ENCODE measurements around the gene EGR4. TPM values are rescaled to one million over a fixed set of nuclear protein-coding genes. Genes with fewer than 3 reads are reported as not detected.

EGR4 gene
- total and polyA plus RNA-seq, 2 of the 4 experiments (the other 2 are of a cell fraction): not detected

DNA sequence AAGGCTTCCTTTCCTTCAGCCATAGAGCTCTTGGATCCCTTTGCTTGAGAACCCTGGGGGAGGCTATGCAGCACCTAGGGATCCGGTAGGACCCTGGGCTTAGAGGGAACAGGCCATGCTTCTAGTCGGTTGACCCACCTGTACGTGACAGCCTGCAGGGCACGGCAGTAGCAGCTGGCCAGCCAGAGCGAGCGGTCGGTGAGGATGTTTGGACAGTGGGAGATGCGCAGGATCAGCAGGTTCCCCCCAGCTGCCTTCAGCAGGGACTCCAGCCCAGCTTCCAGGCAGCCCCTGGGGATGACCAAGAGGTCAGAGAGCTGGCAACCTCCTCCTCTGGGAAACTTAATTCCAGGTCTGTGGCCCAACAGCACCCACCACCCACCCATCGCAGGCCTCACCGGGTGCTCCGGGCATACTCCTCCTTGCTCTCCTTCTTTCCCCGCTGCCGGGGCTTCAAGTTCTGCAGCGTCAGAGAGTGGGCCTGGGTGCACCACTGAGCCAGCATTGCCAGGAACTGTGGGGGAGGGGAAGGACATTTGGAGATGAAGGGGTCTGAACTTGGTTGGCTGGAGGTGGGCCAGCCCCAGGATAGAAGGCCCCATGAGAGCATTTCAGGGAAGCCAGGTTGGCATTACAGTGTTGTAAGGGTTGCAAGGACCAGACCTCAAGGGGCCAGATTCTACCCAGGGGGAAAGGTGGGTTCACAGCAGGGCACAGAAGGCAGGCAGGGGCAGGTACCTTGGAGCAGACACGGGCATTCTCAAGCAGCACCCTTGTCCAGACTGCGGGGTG, 29.6 kb downstream of the EGR4 start:
- H3K4ac ChIP-seq (ENCODE audit: low read depth, low read length): no peak overlapping the region
- H3K9ac ChIP-seq (ENCODE audit: low read depth, low read length): no peak overlapping the region
- H4K91ac ChIP-seq (ENCODE audit: insufficient read depth, low read depth, low read length): no peak overlapping the region
- POLR2A ChIA-PET (ENCODE audit: unreplicated experiment): no interaction called here
- H3K4me3 ChIP-seq (ENCODE audit: insufficient read depth, low read depth, low read length): no peak overlapping the region
- CTCF ChIA-PET: interaction anchor here (0.6 kb wide), 1 partner anchor 25 kb away, joined by 3 read pairs; no protein-coding TSS in a partner anchor
- no peak for ATAC-seq (ENCODE audit: low read depth)
- no peak overlapping the region for H2AK9ac ChIP-seq (replicated peaks; ENCODE audit: low read depth, low read length, poor library complexity)
- H2BK15ac ChIP-seq (ENCODE audit: low read depth, low read length): no peak overlapping the region
- no peak overlapping the region for H3K18ac ChIP-seq (ENCODE audit: low read depth, low read length)
- no peak overlapping the region for H4K8ac ChIP-seq (ENCODE audit: low read depth in 2 of 2, low read length in 2 of 2)
- no peak overlapping the region for H2BK20ac ChIP-seq (ENCODE audit: low read depth, low read length)
- H2BK120ac ChIP-seq (ENCODE audit: low read depth, low read length): no peak overlapping the region
- no peak overlapping the region for H4K5ac ChIP-seq (ENCODE audit: low read depth, low read length)
- peaks cover 4% of the 10 kb centered on the region for H3K36me3 ChIP-seq (ENCODE audit: control insufficient read depth, insufficient read depth, low read length)
- no peak overlapping the region for H3K27ac ChIP-seq (ENCODE audit: insufficient read depth, low read length)
- H3K9me3 ChIP-seq (ENCODE audit: control insufficient read depth, insufficient read depth, low read length): no peaks in the 10 kb centered on the region
- in situ Hi-C loops (cut with MboI; ENCODE audit: low sequenced_read_pairs) (no loop called here), dilution Hi-C loops (cut with HindIII; ENCODE audit: low sequenced_read_pairs, unreplicated experiment) (no loop called here), intact Hi-C loops (cut with micrococcal nuclease) (loop anchor here (5.0 kb wide), 1 partner anchor 101 kb away; no protein-coding TSS in a partner anchor)
- H3K4me1 ChIP-seq (ENCODE audit: control insufficient read depth, insufficient read depth, low read length): no peaks in the 10 kb centered on the region
- DNase-seq: no peak
- H3K27me3 ChIP-seq (ENCODE audit: control insufficient read depth, insufficient read depth, low read length): peaks cover 7% of the 10 kb centered on the region; the same call in 1 of the 2 replicates
- no peak overlapping the region for H3K14ac ChIP-seq (replicated peaks; ENCODE audit: low read depth, low read length)
- no peak overlapping the region for H3K4me2 ChIP-seq (ENCODE audit: low read depth, low read length)
- no TSS peak for BruUV-seq (replicated peaks)
- H3K23ac ChIP-seq (ENCODE audit: low read depth, low read length): no peak overlapping the region
- no peak overlapping the region for H2BK5ac ChIP-seq (ENCODE audit: low read depth, low read length, poor library complexity, severe bottlenecking)
- no peak overlapping the region for H2AK5ac ChIP-seq (ENCODE audit: low read depth, low read length)
- WGBS, 2 experiments (ENCODE audit: extremely low coverage in 2 of 2, insufficient read length in 1 of 2): 100% methylated on average over 1 of the region's 16 CpGs; no CpG with 5 or more reads in 1 of the 2 experiments
- peaks cover 6% of the 10 kb centered on the region; the same call in 1 of the 2 replicates for H3K9me1 ChIP-seq (ENCODE audit: insufficient read depth, low read length)
- H2AFZ ChIP-seq (replicated peaks; ENCODE audit: low read length, poor library complexity): no peak overlapping the region
- peaks cover 10% of the 10 kb centered on the region; the same call in 1 of the 2 replicates for H4K20me1 ChIP-seq (ENCODE audit: insufficient read depth, low read length)
- no peaks in the 10 kb centered on the region for H3K79me1 ChIP-seq (ENCODE audit: low read depth in 1 of 2, low read length in 2 of 2)
- H3K56ac ChIP-seq (ENCODE audit: extremely low read depth, insufficient read depth, low read length): no peak overlapping the region
- TF ChIP-seq MAZ (IDR thresholded peaks at IDR 0.05; ENCODE audit: borderline replicate concordance, low read depth, low read length) (no peak), ELK1 (IDR thresholded peaks at IDR 0.05; ENCODE audit: borderline replicate concordance, low read depth, low read length) (no peak), CEBPB (IDR thresholded peaks at IDR 0.05; ENCODE audit: low read depth, low read length) (no peak), POLR2A (IDR thresholded peaks at IDR 0.05; ENCODE audit: low read depth, low read length) (no peak), MAFK (IDR thresholded peaks at IDR 0.05; ENCODE audit: low read depth, low read length) (no peak), RAD21 (IDR thresholded peaks at IDR 0.05; ENCODE audit: low read length) (no peak), MXI1 (IDR thresholded peaks at IDR 0.05; ENCODE audit: borderline replicate concordance, low read depth, low read length) (no peak), FOS (IDR thresholded peaks at IDR 0.05; ENCODE audit: low read depth, low read length) (no peak), BHLHE40 (IDR thresholded peaks at IDR 0.05; ENCODE audit: low read depth, low read length) (no peak), SMC3 (IDR thresholded peaks at IDR 0.05; ENCODE audit: low read depth, low read length) (no peak), RCOR1 (IDR thresholded peaks at IDR 0.05; ENCODE audit: insufficient replicate concordance, low read length) (no peak), RFX5 (IDR thresholded peaks at IDR 0.05; ENCODE audit: low read depth, low read length) (no peak), NFE2L2 (IDR thresholded peaks at IDR 0.05; ENCODE audit: low read depth, low read length) (no peak), CHD1 (IDR thresholded peaks at IDR 0.05; ENCODE audit: low read depth, low read length) (no peak)
- TF ChIP-seq, protein P1, sequence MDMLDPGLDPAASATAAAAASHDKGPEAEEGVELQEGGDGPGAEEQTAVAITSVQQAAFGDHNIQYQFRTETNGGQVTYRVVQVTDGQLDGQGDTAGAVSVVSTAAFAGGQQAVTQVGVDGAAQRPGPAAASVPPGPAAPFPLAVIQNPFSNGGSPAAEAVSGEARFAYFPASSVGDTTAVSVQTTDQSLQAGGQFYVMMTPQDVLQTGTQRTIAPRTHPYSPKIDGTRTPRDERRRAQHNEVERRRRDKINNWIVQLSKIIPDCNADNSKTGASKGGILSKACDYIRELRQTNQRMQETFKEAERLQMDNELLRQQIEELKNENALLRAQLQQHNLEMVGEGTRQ (IDR thresholded peaks at IDR 0.05; ENCODE audit: low read depth, low read length): no peak

Data from IMR-90 (cell line).